Measurements from ENCODE around the gene FBXO44.

DNA sequence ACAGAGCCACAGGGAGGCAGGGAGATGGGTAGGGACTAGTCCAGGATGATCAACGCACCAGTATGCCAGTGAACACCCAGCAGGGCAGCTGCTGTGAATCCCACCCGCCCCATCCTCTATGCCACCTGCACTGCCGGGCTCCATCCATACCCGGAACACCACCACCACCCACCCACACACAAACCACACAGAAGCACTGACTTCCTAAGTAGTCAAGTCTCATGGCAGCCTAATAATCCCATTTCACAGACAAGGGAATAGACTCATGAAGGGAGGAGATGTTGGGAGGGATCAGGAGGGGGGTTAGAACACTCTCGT, 43.2 kb downstream of the FBXO44 start:
- TF ChIP-seq, protein P1, sequence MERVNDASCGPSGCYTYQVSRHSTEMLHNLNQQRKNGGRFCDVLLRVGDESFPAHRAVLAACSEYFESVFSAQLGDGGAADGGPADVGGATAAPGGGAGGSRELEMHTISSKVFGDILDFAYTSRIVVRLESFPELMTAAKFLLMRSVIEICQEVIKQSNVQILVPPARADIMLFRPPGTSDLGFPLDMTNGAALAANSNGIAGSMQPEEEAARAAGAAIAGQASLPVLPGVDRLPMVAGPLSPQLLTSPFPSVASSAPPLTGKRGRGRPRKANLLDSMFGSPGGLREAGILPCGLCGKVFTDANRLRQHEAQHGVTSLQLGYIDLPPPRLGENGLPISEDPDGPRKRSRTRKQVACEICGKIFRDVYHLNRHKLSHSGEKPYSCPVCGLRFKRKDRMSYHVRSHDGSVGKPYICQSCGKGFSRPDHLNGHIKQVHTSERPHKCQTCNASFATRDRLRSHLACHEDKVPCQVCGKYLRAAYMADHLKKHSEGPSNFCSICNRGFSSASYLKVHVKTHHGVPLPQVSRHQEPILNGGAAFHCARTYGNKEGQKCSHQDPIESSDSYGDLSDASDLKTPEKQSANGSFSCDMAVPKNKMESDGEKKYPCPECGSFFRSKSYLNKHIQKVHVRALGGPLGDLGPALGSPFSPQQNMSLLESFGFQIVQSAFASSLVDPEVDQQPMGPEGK (CRISPR knock-in tag; IDR thresholded peaks at IDR 0.05; ENCODE audit: borderline replicate concordance): no peak
- no peak for TF ChIP-seq PPARA (CRISPR knock-in tag; IDR thresholded peaks at IDR 0.05; ENCODE audit: borderline replicate concordance)
- no peak for TF ChIP-seq ZNF8 (CRISPR knock-in tag; IDR thresholded peaks at IDR 0.05)
- no peak for TF ChIP-seq ZC3H10 (CRISPR knock-in tag; IDR thresholded peaks at IDR 0.05)
- TF ChIP-seq ZNF70 (CRISPR knock-in tag; IDR thresholded peaks at IDR 0.05): no peak
- TF ChIP-seq, protein P2, sequence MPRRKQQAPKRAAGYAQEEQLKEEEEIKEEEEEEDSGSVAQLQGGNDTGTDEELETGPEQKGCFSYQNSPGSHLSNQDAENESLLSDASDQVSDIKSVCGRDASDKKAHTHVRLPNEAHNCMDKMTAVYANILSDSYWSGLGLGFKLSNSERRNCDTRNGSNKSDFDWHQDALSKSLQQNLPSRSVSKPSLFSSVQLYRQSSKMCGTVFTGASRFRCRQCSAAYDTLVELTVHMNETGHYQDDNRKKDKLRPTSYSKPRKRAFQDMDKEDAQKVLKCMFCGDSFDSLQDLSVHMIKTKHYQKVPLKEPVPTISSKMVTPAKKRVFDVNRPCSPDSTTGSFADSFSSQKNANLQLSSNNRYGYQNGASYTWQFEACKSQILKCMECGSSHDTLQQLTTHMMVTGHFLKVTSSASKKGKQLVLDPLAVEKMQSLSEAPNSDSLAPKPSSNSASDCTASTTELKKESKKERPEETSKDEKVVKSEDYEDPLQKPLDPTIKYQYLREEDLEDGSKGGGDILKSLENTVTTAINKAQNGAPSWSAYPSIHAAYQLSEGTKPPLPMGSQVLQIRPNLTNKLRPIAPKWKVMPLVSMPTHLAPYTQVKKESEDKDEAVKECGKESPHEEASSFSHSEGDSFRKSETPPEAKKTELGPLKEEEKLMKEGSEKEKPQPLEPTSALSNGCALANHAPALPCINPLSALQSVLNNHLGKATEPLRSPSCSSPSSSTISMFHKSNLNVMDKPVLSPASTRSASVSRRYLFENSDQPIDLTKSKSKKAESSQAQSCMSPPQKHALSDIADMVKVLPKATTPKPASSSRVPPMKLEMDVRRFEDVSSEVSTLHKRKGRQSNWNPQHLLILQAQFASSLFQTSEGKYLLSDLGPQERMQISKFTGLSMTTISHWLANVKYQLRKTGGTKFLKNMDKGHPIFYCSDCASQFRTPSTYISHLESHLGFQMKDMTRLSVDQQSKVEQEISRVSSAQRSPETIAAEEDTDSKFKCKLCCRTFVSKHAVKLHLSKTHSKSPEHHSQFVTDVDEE (CRISPR knock-in tag; IDR thresholded peaks at IDR 0.05): no peak
- no peak for TF ChIP-seq ARNTL (CRISPR knock-in tag; IDR thresholded peaks at IDR 0.05; ENCODE audit: borderline replicate concordance, low read depth)
- TF ChIP-seq, protein P3, sequence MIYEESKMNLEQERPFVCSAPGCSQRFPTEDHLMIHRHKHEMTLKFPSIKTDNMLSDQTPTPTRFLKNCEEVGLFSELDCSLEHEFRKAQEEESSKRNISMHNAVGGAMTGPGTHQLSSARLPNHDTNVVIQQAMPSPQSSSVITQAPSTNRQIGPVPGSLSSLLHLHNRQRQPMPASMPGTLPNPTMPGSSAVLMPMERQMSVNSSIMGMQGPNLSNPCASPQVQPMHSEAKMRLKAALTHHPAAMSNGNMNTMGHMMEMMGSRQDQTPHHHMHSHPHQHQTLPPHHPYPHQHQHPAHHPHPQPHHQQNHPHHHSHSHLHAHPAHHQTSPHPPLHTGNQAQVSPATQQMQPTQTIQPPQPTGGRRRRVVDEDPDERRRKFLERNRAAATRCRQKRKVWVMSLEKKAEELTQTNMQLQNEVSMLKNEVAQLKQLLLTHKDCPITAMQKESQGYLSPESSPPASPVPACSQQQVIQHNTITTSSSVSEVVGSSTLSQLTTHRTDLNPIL (CRISPR knock-in tag; IDR thresholded peaks at IDR 0.05; ENCODE audit: low read depth): no peak
- TF ChIP-seq, protein P4, sequence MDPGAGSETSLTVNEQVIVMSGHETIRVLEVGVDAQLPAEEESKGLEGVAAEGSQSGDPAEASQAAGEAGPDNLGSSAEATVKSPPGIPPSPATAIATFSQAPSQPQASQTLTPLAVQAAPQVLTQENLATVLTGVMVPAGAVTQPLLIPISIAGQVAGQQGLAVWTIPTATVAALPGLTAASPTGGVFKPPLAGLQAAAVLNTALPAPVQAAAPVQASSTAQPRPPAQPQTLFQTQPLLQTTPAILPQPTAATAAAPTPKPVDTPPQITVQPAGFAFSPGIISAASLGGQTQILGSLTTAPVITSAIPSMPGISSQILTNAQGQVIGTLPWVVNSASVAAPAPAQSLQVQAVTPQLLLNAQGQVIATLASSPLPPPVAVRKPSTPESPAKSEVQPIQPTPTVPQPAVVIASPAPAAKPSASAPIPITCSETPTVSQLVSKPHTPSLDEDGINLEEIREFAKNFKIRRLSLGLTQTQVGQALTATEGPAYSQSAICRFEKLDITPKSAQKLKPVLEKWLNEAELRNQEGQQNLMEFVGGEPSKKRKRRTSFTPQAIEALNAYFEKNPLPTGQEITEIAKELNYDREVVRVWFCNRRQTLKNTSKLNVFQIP (CRISPR knock-in tag; IDR thresholded peaks at IDR 0.05; ENCODE audit: borderline replicate concordance, low read depth): no peak
- TF ChIP-seq ZFP30 (CRISPR knock-in tag; IDR thresholded peaks at IDR 0.05): no peak
